GM10266 (cell line): ENCODE data around the gene PFAS.

ENCODE experiments used
- DNase-seq: peaks from one replicate; pipeline ENCODE4 v3.0.0; 2012; ENCODE audit errors: extremely low spot score
- TF ChIP-seq, protein P1 (sequence below): IDR thresholded peaks from 2 replicates; pipeline ENCODE4 v1.5.1; 2012; ENCODE audit warnings: mild to moderate bottlenecking, low read depth; ENCODE audit not compliant: control insufficient read depth, insufficient read depth; ENCODE audit errors: missing control alignments

PFAS gene

DNA sequence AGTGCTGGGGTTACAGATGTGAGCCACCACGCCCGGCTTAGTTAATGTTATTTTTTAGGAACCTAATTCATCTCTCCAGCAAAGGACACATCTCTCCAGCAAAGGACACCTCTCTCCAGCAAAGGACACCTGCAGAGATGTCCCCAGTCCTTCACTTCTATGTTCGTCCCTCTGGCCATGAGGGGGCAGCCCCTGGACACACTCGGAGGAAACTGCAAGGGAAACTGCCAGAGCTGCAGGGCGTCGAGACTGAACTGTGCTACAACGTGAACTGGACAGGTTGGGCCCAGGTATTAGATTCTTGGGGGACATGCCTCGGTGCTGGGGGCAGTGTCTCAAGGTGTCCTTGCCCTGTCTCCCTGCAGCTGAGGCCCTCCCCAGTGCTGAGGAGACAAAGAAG lies 4.7 kb downstream of the PFAS start:
- DNase-seq = no peak
- TF ChIP-seq, protein P1, sequence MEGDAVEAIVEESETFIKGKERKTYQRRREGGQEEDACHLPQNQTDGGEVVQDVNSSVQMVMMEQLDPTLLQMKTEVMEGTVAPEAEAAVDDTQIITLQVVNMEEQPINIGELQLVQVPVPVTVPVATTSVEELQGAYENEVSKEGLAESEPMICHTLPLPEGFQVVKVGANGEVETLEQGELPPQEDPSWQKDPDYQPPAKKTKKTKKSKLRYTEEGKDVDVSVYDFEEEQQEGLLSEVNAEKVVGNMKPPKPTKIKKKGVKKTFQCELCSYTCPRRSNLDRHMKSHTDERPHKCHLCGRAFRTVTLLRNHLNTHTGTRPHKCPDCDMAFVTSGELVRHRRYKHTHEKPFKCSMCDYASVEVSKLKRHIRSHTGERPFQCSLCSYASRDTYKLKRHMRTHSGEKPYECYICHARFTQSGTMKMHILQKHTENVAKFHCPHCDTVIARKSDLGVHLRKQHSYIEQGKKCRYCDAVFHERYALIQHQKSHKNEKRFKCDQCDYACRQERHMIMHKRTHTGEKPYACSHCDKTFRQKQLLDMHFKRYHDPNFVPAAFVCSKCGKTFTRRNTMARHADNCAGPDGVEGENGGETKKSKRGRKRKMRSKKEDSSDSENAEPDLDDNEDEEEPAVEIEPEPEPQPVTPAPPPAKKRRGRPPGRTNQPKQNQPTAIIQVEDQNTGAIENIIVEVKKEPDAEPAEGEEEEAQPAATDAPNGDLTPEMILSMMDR = no peak

DNA sequence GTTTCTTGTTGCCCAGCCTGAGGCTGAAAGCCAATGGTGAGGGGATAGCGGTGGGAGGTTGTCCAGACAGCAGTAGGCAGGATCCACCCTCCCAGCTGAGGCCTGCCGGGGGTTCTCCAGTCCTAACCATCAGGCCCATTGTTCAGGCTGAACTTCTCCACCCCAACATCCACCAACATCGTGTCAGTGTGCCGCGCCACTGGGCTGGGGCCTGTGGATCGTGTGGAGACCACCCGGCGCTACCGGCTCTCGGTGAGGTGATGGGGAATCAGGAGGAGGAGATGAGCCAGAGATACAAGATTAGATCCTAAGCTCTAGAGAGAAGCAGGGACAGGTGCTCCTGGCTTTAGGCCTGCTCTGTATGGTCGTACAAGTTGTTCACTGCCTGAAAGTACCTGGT lies 5.8 kb downstream of the PFAS start:
- no peak for DNase-seq
- TF ChIP-seq, protein P1 = no peak

DNA sequence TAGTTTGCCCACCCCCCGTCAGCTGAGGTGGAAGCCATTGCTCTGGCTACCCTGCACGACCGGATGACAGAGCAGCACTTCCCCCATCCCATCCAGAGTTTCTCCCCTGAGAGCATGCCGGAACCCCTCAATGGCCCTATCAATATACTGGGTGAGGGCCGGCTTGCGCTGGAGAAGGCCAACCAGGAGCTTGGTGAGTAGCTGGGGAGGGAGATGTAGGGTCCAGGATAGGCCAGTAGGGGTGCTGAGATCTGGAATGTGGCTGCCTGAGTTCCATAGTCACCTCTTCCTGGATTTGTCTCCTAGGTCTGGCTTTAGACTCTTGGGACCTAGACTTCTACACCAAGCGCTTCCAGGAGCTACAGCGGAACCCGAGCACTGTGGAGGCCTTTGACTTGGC lies 6.4 kb downstream of the PFAS start:
- no peak for DNase-seq
- TF ChIP-seq, protein P1 = no peak

DNA sequence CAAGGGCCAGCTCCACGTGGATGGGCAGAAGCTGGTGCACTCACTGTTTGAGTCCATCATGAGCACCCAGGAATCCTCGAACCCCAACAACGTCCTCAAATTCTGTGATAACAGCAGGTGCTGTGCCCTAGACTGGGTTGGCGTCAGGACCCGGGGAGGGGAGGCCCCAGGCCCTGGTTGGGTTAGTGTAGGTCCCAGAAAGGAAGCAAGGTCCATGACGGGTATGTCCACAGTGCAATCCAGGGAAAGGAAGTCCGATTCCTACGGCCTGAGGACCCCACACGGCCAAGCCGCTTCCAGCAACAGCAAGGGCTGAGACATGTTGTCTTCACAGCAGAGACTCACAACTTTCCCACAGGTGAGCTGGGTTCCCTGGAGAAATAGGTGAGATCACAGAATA lies 7.2 kb downstream of the PFAS start:
- DNase-seq = no peak
- TF ChIP-seq, protein P1 = no peak

DNA sequence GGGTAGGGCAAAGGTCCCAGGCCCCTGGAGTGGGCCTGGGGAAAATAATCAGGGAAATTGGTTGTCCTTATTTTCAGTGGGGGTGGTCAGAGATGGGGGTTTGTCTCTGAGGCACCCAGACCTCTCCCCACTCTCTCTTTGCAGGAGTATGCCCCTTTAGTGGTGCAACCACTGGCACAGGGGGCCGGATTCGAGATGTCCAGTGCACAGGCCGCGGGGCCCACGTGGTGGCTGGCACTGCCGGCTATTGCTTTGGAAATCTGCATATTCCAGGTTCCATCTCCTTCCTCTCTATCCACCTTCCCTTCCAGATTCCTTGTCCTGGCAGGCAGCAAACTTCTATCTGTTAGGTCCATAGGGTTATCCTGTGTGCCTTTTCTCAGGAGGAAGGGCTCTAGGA lies 7.6 kb downstream of the PFAS start:
- TF ChIP-seq, protein P1 = no peak
- no peak for DNase-seq

DNA sequence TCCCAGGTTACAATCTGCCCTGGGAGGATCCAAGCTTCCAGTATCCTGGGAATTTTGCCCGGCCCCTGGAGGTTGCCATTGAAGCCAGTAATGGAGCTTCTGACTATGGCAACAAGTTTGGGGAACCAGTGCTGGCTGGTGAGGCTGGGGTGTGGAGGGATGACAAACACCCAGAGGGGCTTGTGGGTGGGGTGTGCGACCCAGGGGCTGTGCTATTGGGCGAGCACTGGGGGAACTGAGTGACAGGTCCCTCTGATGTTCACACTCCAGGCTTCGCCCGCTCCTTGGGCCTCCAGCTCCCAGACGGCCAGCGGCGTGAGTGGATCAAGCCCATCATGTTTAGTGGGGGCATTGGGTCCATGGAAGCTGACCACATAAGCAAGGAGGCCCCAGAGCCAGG lies 8.7 kb downstream of the PFAS start:
- no peak for DNase-seq
- TF ChIP-seq, protein P1 = no peak

DNA sequence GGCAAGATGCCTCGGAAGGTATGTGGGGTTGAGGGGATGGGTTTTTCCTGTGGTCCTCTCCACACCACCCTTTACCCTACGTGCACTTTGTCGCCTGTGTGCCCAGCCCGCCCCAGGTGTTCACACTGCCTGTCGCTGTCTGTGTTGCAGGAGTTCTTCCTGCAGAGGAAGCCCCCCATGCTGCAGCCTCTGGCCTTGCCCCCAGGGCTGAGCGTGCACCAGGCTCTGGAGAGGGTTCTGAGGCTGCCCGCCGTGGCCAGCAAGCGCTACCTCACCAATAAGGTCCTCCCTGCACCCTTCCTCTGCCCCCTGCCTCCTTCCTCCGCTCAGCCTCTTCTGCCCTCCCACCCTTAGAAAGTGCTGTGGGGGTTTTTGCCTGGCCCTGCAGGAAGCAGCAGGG lies 15.2 kb downstream of the PFAS start:
- TF ChIP-seq, protein P1 = no peak
- no peak for DNase-seq
